HCEC 1CT (cell line): ENCODE results near the gene SBF1.
A peak's percentile ranks its signal among the peaks of the same experiment; 100 is the strongest.
"Not testable (repeated sequence)": the region's sequence is repeated elsewhere in the genome, so short reads cannot be mapped to it uniquely, and the experiment has no call there.

Experiments used
- DNase-seq: peaks from one replicate; pipeline ENCODE4 v3.0.0-alpha.2; 2017

Gene SBF1

GRCh38 chr22:50474710-50475651 is at the start of gene SBF1:
Gene SBF1 (minus strand): TSS chr22:50475035. CDS start chr22:50474840, 195 bp downstream.
- peak; percentile 88 for DNase-seq

- no peak for DNase-seq
These were observed 49.2 kb upstream of the SBF1 start for GRCh38 chr22:50523806-50524675.

GRCh38 chr22:50523458-50523805 is 48.6 kb upstream of the SBF1 start:
- DNase-seq: no peak

- no peak for DNase-seq
These were observed 48.1 kb upstream of the SBF1 start for GRCh38 chr22:50522806-50523438.

GRCh38 chr22:50522208-50522805 is 47.5 kb upstream of the SBF1 start:
- DNase-seq: no peak

GRCh38 chr22:50521710-50522109 is 46.9 kb upstream of the SBF1 start:
- no peak for DNase-seq

GRCh38 chr22:50520826-50521453 is 46.1 kb upstream of the SBF1 start:
- no peak for DNase-seq

GRCh38 chr22:50520184-50520583 is 45.3 kb upstream of the SBF1 start:
- DNase-seq: not testable (repeated sequence)

- no peak for DNase-seq
These were observed 44.3 kb upstream of the SBF1 start for GRCh38 chr22:50519151-50519550.

GRCh38 chr22:50518606-50519005 is 43.8 kb upstream of the SBF1 start:
- no peak for DNase-seq

GRCh38 chr22:50517495-50518260 is 42.8 kb upstream of the SBF1 start:
- DNase-seq: no peak

GRCh38 chr22:50516891-50517290 is 42.1 kb upstream of the SBF1 start:
- no peak for DNase-seq

GRCh38 chr22:50516068-50516467 is 41.2 kb upstream of the SBF1 start:
- no peak for DNase-seq

GRCh38 chr22:50513175-50513574 is 38.3 kb upstream of the SBF1 start:
- no peak for DNase-seq

GRCh38 chr22:50508897-50509296 is 34.1 kb upstream of the SBF1 start:
- no peak for DNase-seq

- DNase-seq: peak; percentile 92
These were observed 33.4 kb upstream of the SBF1 start, which contains the start of gene NCAPH2 for GRCh38 chr22:50507991-50508884. Gene NCAPH2 (plus strand): TSS chr22:50508224. CDS start chr22:50508338, 114 bp downstream.

- DNase-seq: no peak
These were observed 32.7 kb upstream of the SBF1 start, which contains the start of gene LMF2 for GRCh38 chr22:50507421-50507990. Gene LMF2 (minus strand): TSS chr22:50507702. CDS start chr22:50507675, 27 bp downstream.

GRCh38 chr22:50506611-50507420 is 32.0 kb upstream of the SBF1 start:
- DNase-seq: no peak
